ENCODE data around the gene RNF215.

DNA sequence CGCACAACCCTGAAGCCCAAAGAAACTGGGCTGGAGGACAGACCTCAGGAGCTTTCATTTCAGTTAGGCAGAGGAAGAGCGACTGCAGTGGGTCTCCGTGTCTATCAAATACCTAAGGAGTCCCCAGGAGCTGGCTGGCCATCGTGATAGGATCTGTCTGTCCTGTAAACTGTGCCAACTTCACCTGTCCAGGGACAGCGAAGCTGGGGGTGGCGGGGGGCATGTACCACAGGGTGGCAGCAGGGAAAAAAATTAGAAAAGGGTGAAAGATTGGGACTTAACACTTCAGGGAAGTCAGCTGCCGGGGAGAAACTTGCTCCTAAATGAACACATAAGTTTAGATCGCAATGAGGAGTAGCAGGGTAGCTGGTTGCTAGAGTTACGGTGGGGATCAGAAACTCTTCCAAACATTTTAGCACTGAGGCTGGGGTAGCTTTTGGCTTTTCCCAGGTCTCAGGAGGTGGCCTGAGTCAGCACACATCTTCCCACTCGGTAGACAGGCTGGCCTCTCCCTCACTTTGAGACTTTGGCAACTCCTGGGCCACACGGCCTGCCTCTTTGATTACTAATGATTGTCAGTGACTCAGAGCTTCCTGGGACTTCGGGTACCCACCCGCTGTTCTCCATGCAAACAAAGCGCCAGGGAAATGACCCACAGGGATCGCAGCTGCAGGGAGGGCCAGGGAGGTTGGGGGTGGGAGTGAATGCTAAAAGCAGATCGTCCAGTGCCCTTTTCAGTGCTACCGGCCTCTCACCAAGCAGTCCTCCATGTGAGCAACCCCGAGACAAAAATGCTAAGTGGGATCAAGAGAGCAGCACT is 35.5 kb upstream of the RNF215 start:
- TF ChIP-seq, protein P1, sequence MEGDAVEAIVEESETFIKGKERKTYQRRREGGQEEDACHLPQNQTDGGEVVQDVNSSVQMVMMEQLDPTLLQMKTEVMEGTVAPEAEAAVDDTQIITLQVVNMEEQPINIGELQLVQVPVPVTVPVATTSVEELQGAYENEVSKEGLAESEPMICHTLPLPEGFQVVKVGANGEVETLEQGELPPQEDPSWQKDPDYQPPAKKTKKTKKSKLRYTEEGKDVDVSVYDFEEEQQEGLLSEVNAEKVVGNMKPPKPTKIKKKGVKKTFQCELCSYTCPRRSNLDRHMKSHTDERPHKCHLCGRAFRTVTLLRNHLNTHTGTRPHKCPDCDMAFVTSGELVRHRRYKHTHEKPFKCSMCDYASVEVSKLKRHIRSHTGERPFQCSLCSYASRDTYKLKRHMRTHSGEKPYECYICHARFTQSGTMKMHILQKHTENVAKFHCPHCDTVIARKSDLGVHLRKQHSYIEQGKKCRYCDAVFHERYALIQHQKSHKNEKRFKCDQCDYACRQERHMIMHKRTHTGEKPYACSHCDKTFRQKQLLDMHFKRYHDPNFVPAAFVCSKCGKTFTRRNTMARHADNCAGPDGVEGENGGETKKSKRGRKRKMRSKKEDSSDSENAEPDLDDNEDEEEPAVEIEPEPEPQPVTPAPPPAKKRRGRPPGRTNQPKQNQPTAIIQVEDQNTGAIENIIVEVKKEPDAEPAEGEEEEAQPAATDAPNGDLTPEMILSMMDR (IDR thresholded peaks at IDR 0.05; ENCODE audit: low read length): no peak
- TF ChIP-seq EZH2 (IDR thresholded peaks at IDR 0.05; ENCODE audit: borderline replicate concordance, low read length): no peak

All from OCI-LY1 (cell line).